Stimulated activated CD8-positive, alpha-beta memory T cell treated with anti-CD3 and anti-CD28 coated beads, Interleukin-7, amount 100 ng/mL, for 48 hours (primary cell): ENCODE measurements around the gene EEFSEC.

Experiments
- DNase-seq, 2 donors: peaks; one replicate each; pipeline ENCODE4 v3.0.0-alpha.2; 2020; ENCODE audit warnings: low read depth in 1 of 2; ENCODE audit errors: extremely low read depth in 1 of 2

The EEFSEC gene

GRCh38 chr3:128328546-128329458 lies 175.5 kb downstream of the EEFSEC start:
- no peak for DNase-seq

GRCh38 chr3:128329491-128330213 lies 176.4 kb downstream of the EEFSEC start:
- DNase-seq, result no peak

- no peak for DNase-seq
These were observed 177.0 kb downstream of the EEFSEC start for GRCh38 chr3:128330214-128330842.

- DNase-seq, result no peak
These were observed 180.9 kb downstream of the EEFSEC start for GRCh38 chr3:128334086-128334645.

- DNase-seq, result no peak
These were observed 181.5 kb downstream of the EEFSEC start for GRCh38 chr3:128334766-128335165.

- no peak for DNase-seq
These were observed 182.5 kb downstream of the EEFSEC start for GRCh38 chr3:128335621-128336296.

- DNase-seq, result no peak
These were observed 183.3 kb downstream of the EEFSEC start for GRCh38 chr3:128336337-128337156.

GRCh38 chr3:128337305-128337704 lies 184.0 kb downstream of the EEFSEC start:
- no peak for DNase-seq

- DNase-seq, result no peak
These were observed 185.5 kb downstream of the EEFSEC start for GRCh38 chr3:128338536-128339330.

- DNase-seq, result no peak
These were observed 186.3 kb downstream of the EEFSEC start for GRCh38 chr3:128339491-128340012.

GRCh38 chr3:128340198-128340903 lies 187.1 kb downstream of the EEFSEC start:
- no peak for DNase-seq

GRCh38 chr3:128340904-128341555 lies 187.7 kb downstream of the EEFSEC start:
- DNase-seq, result no peak

- DNase-seq, result no peak
These were observed 188.5 kb downstream of the EEFSEC start for GRCh38 chr3:128341659-128342395.

- no peak for DNase-seq
These were observed 189.5 kb downstream of the EEFSEC start for GRCh38 chr3:128342701-128343180.

- DNase-seq, result no peak
These were observed 190.2 kb downstream of the EEFSEC start for GRCh38 chr3:128343287-128344051.
